ENCODE results near the gene TMEM255B. TPM values are rescaled to one million over a fixed set of nuclear protein-coding genes. Genes with fewer than 3 reads are reported as not detected.

Gene TMEM255B
- total RNA-seq, 2 experiments from 2014 or later = 1.0 to 1.2 TPM

DNA sequence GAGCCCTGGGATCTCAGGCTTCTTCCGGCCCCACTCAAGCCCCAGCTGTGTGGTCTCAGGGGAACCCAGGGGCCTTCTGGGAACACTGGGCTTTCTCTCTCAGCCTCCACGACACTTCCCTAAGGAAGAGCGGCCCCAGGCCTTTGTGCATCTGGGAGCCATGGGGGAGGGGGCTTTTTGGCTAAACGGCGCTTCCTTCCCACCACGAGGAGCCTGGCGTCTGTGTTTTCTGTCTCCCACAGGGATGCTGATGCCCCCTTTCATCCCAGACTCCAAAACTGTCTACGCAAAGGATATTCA is 24.2 kb upstream of the TMEM255B start:
- Histone ChIP-seq H3K4me1 (ENCODE audit: insufficient read depth, low read length) (no peaks in the 10 kb centered on the region), H3K27me3 (ENCODE audit: control insufficient read depth in 1 of 2, insufficient read depth in 2 of 2, low read length in 2 of 2) (peaks cover 3 to 10% of the 10 kb centered on the region in 2 experiments), H3K9me3 (ENCODE audit: control insufficient read depth in 1 of 2, insufficient read depth in 1 of 2, low read length in 2 of 2) (peaks cover 0 to 21% of the 10 kb centered on the region in 2 experiments), H3K27ac (ENCODE audit: low read depth in 1 of 2, low read length in 2 of 2) (no peak overlapping the region), H3K36me3 (ENCODE audit: insufficient read depth, low read length) (no peaks in the 10 kb centered on the region), H3K4me3 (ENCODE audit: low read length) (no peak overlapping the region)
- DNase-seq = no peak
- H3K9me3 Mint-ChIP-seq = no peaks in the 10 kb centered on the region
- H3K36me3 Mint-ChIP-seq (ENCODE audit: low read depth) = no peaks in the 10 kb centered on the region
- no peak for ATAC-seq (ENCODE audit: poor library complexity)
- H3K27me3 Mint-ChIP-seq = peaks cover 9% of the 10 kb centered on the region
- ChIA-PET CTCF (no interaction called here), POLR2A (no interaction called here)
- intact Hi-C loops (cut with DNase I, micrococcal nuclease) = no loop called here
- no peak overlapping the region for H3K4me3 Mint-ChIP-seq
- TF ChIP-seq, protein P1, sequence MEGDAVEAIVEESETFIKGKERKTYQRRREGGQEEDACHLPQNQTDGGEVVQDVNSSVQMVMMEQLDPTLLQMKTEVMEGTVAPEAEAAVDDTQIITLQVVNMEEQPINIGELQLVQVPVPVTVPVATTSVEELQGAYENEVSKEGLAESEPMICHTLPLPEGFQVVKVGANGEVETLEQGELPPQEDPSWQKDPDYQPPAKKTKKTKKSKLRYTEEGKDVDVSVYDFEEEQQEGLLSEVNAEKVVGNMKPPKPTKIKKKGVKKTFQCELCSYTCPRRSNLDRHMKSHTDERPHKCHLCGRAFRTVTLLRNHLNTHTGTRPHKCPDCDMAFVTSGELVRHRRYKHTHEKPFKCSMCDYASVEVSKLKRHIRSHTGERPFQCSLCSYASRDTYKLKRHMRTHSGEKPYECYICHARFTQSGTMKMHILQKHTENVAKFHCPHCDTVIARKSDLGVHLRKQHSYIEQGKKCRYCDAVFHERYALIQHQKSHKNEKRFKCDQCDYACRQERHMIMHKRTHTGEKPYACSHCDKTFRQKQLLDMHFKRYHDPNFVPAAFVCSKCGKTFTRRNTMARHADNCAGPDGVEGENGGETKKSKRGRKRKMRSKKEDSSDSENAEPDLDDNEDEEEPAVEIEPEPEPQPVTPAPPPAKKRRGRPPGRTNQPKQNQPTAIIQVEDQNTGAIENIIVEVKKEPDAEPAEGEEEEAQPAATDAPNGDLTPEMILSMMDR (IDR thresholded peaks at IDR 0.05) = no peak
- no peaks in the 10 kb centered on the region for H3K4me1 Mint-ChIP-seq (ENCODE audit: low read depth)
- H3K27ac Mint-ChIP-seq = no peak overlapping the region

DNA sequence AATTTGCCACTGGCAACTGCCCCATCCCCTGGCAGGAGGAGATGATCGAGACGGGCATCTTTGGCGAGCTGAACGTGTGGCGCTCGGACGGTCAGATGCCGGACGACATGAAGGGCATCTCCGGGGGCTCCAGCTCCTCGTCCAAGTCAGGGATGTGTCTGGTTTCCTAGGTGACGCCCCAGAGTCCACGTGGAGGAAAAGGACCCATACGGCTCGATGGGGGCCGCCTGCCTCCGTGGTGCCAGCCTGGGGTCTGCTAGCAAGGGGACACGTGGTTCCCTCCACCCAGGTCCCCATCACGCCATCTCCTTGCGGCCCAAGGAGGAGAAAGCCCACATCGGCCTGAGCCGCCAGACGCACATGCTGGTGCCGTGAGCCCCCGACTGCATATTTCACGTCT is 23.8 kb upstream of the TMEM255B start:
- Histone ChIP-seq H3K27me3 (ENCODE audit: control insufficient read depth in 1 of 2, insufficient read depth in 2 of 2, low read length in 2 of 2) (peaks cover 2 to 13% of the 10 kb centered on the region in 2 experiments), H3K27ac (ENCODE audit: low read depth in 1 of 2, low read length in 2 of 2) (no peak overlapping the region), H3K4me3 (ENCODE audit: low read length) (no peak overlapping the region), H3K4me1 (ENCODE audit: insufficient read depth, low read length) (peaks cover 1% of the 10 kb centered on the region), H3K9me3 (ENCODE audit: control insufficient read depth in 1 of 2, insufficient read depth in 1 of 2, low read length in 2 of 2) (peaks cover 0 to 25% of the 10 kb centered on the region in 2 experiments), H3K36me3 (ENCODE audit: insufficient read depth, low read length) (no peaks in the 10 kb centered on the region)
- Mint-ChIP-seq H3K27ac (no peak overlapping the region), H3K9me3 (no peaks in the 10 kb centered on the region), H3K4me1 (ENCODE audit: low read depth) (no peaks in the 10 kb centered on the region), H3K4me3 (no peak overlapping the region), H3K27me3 (peaks cover 12% of the 10 kb centered on the region), H3K36me3 (ENCODE audit: low read depth) (no peaks in the 10 kb centered on the region)
- TF ChIP-seq, protein P1 (IDR thresholded peaks at IDR 0.05) = no peak
- DNase-seq = no peak
- ATAC-seq (ENCODE audit: poor library complexity) = no peak
- intact Hi-C loops (cut with DNase I, micrococcal nuclease) = no loop called here
- POLR2A ChIA-PET = no interaction called here
- CTCF ChIA-PET = no interaction called here

DNA sequence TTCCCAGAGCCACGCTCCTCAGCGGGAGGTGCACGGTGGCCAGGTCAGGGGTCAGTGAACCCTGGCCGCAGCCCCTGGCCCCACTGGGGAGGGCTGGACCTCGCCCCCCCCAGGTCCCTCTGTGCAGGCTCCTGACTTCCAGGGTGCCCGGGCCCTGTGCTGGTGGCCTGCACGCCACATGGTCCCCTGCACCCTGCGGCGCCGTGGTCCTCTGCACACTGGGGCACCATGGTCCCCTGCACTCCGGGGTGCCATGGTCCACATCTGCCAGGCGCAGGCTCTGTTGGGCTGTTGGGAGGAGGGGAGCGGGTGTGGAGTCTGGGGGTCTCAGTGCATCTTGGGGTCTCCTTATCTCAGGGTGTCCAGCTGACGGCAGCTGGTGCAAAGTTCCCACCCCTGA is 23.3 kb upstream of the TMEM255B start:
- intact Hi-C loops (cut with DNase I, micrococcal nuclease) = no loop called here
- Histone ChIP-seq H3K27me3 (ENCODE audit: control insufficient read depth in 1 of 2, insufficient read depth in 2 of 2, low read length in 2 of 2) (peaks cover 2 to 13% of the 10 kb centered on the region in 2 experiments), H3K27ac (ENCODE audit: low read depth in 1 of 2, low read length in 2 of 2) (no peak overlapping the region), H3K4me1 (ENCODE audit: insufficient read depth, low read length) (peaks cover 7% of the 10 kb centered on the region), H3K36me3 (ENCODE audit: insufficient read depth, low read length) (no peaks in the 10 kb centered on the region), H3K4me3 (ENCODE audit: low read length) (no peak overlapping the region), H3K9me3 (ENCODE audit: control insufficient read depth in 1 of 2, insufficient read depth in 1 of 2, low read length in 2 of 2) (peaks cover 0 to 25% of the 10 kb centered on the region in 2 experiments)
- DNase-seq (no peak), ATAC-seq (ENCODE audit: poor library complexity) (no peak)
- Mint-ChIP-seq H3K4me3 (no peak overlapping the region), H3K36me3 (ENCODE audit: low read depth) (no peaks in the 10 kb centered on the region), H3K27ac (no peak overlapping the region), H3K9me3 (no peaks in the 10 kb centered on the region), H3K27me3 (peaks cover 8% of the 10 kb centered on the region), H3K4me1 (ENCODE audit: low read depth) (peaks cover 2% of the 10 kb centered on the region)
- CTCF ChIA-PET = no interaction called here
- TF ChIP-seq, protein P1 (IDR thresholded peaks at IDR 0.05) = no peak
- POLR2A ChIA-PET = no interaction called here

All from CD4-positive, alpha-beta T cell (primary cell).